Adipose tissue (tissue), 3 donors: ENCODE measurements around the gene ZNF576. TPM values are rescaled to one million over a fixed set of nuclear protein-coding genes. Genes with fewer than 3 reads are reported as not detected.
"Not testable (repeated sequence)": the region's sequence is repeated elsewhere in the genome, so short reads cannot be mapped to it uniquely, and the experiment has no call there.

Experiments used
- H3K27ac ChIP-seq: one replicate; pipeline ENCODE4 v1.5.1; 2013; ENCODE audit warnings: low read depth, low read length
- WGBS, 3 donors: extraction: QIAGEN DNeasy Blood & Tissue Kit; methylation state at CpG; one replicate each; pipeline ENCODE4 v1.1.7; 2013; 5-methylcytosine and 5-hydroxymethylcytosine counted together
- polyA plus RNA-seq, 3 donors: library from polyadenylated mRNA; stranded (reverse); fragments of 200-250 nt; gene quantifications; one replicate each; pipeline ENCODE4 v1.2.3, GENCODE V29; 2013
- donor health status: healthy with polysubstance abuse.
- donor health status: Bipolar disorder and iron deficiency.
- donor health status: healthy.

Gene ZNF576
- polyA plus RNA-seq, 3 donors = 10.4 to 15.4 (median 12.3) TPM

DNA sequence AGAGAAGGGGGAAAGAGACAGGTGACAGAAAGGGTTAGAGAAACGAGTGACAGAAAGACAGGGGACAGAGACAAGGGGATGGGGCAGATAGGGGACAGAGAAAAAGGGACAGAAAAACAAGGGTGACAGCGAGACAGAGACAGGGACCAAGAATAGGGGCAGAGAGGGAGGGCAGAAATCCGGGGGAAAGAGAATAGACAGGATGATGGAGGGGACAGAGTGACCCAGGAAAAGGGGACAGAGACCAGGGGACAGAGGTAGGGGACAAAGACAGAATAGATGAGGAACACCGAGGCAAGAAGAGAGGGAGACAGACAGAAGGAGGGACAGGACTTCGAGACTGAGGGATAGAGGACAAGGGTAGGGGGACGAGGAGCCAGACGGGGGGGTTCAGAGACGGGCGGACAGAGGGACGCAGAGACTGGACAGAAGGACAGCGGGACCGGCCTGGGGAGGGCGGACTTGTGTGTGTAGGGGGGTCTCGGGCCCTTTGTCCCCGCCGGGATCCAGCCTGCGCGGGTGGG is 42.7 kb downstream of the ZNF576 start:
- no peak overlapping the region for H3K27ac ChIP-seq
- 7 to 17% (median 16%) methylated on average over 16 to 18 of the region's 18 CpGs for WGBS, 3 donors

- 1 to 2% (median 2%) methylated on average over 47 to 104 of the region's 110 CpGs for WGBS, 3 donors
- H3K27ac ChIP-seq = no peak within 1 kb of the TSS
These were observed 43.4 kb downstream of the ZNF576 start, which contains the start of gene CADM4 for GRCh38 chr19:43639519-43640423. CADM4 (minus strand) TSS chr19:43639850; CDS start chr19:43639790, 60 bp downstream.

GRCh38 chr19:43640424-43640757 is 44.0 kb downstream of the ZNF576 start:
- 7 to 13% (median 11%) methylated on average over 8 to 9 of the region's 9 CpGs for WGBS, 3 donors
- H3K27ac ChIP-seq = no peak overlapping the region

DNA sequence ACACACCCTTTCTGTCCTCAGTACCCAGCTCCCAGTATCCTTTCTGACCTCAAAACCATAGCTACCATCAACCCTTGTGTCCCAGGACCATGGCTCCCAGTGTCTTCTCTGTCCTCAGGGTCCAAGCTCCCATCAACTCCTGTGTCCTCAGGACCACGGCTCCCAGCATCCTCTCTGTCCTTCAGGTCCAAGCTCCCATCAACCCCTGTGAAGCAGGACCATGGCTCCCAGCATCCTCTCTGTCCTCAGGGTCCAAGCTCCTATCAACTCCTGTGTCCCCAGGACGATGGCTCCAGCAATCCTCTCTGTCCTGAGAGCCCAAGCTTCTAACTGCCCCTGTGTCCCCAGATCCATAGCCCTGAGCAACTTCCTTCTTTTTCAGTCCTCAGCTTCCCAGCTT is 44.9 kb downstream of the ZNF576 start:
- 73 to 79% (median 77%) methylated on average over 2 of the region's 2 CpGs for WGBS, 3 donors
- no peak overlapping the region for H3K27ac ChIP-seq

DNA sequence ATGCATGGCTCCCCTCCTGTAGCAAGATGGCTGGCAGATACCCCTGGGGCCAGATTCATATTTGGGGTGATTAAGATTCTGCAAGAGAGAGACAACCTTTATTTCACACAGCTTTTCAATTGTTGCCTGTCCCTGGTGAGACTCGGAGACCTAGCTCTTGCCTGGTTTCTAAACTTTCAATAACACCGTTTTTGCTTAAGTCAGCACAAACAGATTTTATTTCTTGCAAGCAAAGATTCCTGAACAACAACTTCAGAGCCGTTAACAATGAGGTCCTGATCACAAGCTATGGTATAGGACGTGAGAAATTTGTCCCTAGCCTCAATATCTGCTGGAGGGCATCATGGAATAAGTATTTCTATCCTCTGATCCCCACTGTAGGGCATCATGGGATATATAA is 46.1 kb downstream of the ZNF576 start:
- no peak overlapping the region for H3K27ac ChIP-seq
- WGBS, 3 donors = 74 to 82% (median 79%) methylated on average over 4 of the region's 4 CpGs

DNA sequence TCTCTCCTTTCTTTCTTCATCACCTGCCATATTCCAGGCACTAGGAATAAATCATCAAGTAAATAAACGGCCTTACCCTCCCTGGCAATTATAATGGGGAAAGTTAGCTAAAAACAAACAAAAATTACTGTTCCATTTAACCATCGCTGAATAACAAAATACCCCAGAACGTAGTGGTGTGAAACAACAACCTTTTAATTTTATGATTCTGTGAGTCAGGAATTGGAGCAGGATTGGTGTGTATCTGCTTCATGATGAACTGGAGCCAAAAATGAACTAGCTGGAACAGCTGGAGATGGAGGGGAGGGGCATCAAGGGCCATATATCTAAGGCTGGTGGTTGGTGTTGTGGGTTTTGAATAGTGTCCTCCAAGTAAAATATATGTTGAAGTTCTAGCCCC is 46.9 kb downstream of the ZNF576 start:
- H3K27ac ChIP-seq = no peak overlapping the region
- 62 to 74% (median 66%) methylated on average over 3 of the region's 3 CpGs for WGBS, 3 donors

DNA sequence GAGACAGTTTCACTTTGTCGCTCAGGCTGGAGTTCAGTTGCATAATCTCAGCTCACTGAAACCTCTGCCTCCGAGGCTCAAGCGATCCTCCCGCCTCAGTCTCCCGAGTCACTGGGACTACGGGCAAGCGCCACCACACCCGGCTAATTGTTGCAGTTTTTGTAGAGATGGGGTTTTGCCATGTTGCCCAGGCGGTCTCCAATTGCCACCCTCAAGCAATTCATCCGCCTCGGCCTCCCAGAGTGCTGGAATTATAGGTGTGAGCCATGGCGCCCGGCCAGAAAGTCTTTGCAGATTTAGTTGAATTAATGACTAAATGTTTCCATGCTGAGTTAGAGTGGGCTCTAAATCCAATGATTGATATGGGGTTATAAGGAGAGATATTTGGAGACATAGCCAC is 47.8 kb downstream of the ZNF576 start:
- 75 to 87% (median 78%) methylated on average over 13 of the region's 13 CpGs for WGBS, 3 donors
- H3K27ac ChIP-seq = no peak overlapping the region

GRCh38 chr19:43648633-43649032 is 52.2 kb downstream of the ZNF576 start:
- WGBS, 3 donors = 97 to 99% (median 98%) methylated on average over 6 of the region's 6 CpGs
- no peak overlapping the region for H3K27ac ChIP-seq

DNA sequence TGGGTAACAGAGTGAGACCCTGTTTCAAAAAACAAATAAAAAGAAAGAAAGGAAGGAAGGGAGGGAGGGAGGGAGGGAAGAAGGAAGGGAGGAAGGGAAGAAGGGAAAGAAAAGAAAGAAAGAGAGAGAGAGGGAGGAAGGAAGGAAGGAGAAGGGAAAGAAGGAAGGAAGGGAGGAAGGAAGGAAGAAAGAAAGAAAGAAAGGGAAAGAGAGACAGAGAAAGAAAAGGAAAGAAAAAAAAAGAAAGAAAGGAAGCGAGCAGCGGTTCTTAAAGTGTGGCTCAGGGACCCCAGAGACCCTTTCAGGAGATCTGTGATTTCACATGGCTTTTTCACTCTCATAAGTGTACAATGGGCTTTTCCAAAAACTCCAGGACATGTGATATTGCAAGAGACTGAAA is 53.1 kb downstream of the ZNF576 start:
- 76 to 84% (median 84%) methylated on average over 2 of the region's 2 CpGs for whole genome bisulfite sequencing, 3 donors

DNA sequence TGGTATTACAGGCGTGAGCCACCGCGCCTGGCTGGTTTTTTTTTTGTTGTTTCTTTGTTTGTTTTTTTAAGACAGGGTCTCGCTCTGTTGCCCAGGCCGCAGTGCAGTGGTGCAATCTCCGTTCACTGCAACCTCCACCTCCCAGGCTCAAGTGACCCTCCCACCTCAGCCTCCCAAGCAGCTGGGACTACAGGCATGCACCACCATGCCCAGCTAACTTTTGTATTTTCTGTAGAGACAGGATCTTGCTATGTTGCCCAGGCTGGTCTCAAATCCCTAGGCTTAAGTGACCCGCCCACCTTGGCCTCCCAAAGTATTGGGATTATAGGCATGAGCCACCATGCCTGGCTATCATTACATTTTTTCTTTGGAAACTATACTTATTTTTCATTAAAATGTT is 53.9 kb downstream of the ZNF576 start:
- WGBS, 3 donors = 96 to 97% (median 96%) methylated on average over 6 to 7 of the region's 7 CpGs
- not testable (repeated sequence) for H3K27ac ChIP-seq

More for the DNA sequence above, 53.1 kb downstream of the ZNF576 start:
- no peak overlapping the region for H3K27ac ChIP-seq

Other genes starting within 250 kb of the ZNF576 start
- 10 to 100 TPM in 1 of 3 donors, 1 to 10 TPM in 1, under 1 TPM in 1; 0.14 to 13.0 (median 7.3) TPM for gene CD177, start 242.9 kb upstream of the ZNF576 start, polyA plus RNA-seq
- under 1 TPM in 1 of 3 donors, not detected in 2; 0.06 TPM for gene TEX101, start 181.7 kb upstream of the ZNF576 start, polyA plus RNA-seq
- 1 to 10 TPM in 2 of 3 donors, under 1 TPM in 1; 0.67 to 7.3 (median 1.0) TPM for gene LYPD3, start 131.0 kb upstream of the ZNF576 start, polyA plus RNA-seq
- 1 to 10 TPM; 4.6 to 9.7 (median 9.6) TPM for gene PHLDB3, start 91.8 kb upstream of the ZNF576 start, polyA plus RNA-seq
- gene ETHE1, start 69.4 kb upstream of the ZNF576 start, polyA plus RNA-seq = 10 to 100 TPM; 43.0 to 60.7 (median 50.5) TPM
- gene ZNF575, start 63.4 kb upstream of the ZNF576 start, polyA plus RNA-seq = 1 to 10 TPM in 1 of 3 donors, under 1 TPM in 2; 0.53 to 1.8 (median 0.95) TPM
- 10 to 100 TPM; 13.6 to 18.6 (median 14.2) TPM for gene XRCC1, start 21.1 kb upstream of the ZNF576 start, polyA plus RNA-seq
- gene PINLYP, start 20.8 kb upstream of the ZNF576 start, polyA plus RNA-seq = 10 to 100 TPM in 1 of 3 donors, 1 to 10 TPM in 2; 2.7 to 22.4 (median 9.6) TPM
- 1 to 10 TPM; 2.5 to 4.3 (median 3.4) TPM for gene IRGQ, start 461 bp upstream of the ZNF576 start, polyA plus RNA-seq
- gene SRRM5, start 15.5 kb downstream of the ZNF576 start, polyA plus RNA-seq = under 1 TPM; 0.20 to 0.79 (median 0.22) TPM
- gene ZNF428, start 23.0 kb downstream of the ZNF576 start, polyA plus RNA-seq = 10 to 100 TPM; 19.9 to 28.6 (median 25.5) TPM
- gene CADM4, start 43.3 kb downstream of the ZNF576 start, polyA plus RNA-seq = 1 to 10 TPM; 1.9 to 7.1 (median 4.2) TPM
- 10 to 100 TPM in 2 of 3 donors, 1 to 10 TPM in 1; 5.0 to 88.4 (median 35.5) TPM for gene PLAUR, start 73.6 kb downstream of the ZNF576 start, polyA plus RNA-seq
- not detected for gene IRGC, start 119.5 kb downstream of the ZNF576 start, polyA plus RNA-seq
- gene SMG9, start 158.4 kb downstream of the ZNF576 start, polyA plus RNA-seq = 10 to 100 TPM in 2 of 3 donors, 1 to 10 TPM in 1; 6.9 to 16.0 (median 10.5) TPM
- gene KCNN4, start 184.4 kb downstream of the ZNF576 start, polyA plus RNA-seq = 1 to 10 TPM in 2 of 3 donors, under 1 TPM in 1; 0.55 to 3.4 (median 2.4) TPM
- gene LYPD5, start 205.9 kb downstream of the ZNF576 start, polyA plus RNA-seq = 1 to 10 TPM in 1 of 3 donors, under 1 TPM in 2; 0.09 to 1.9 (median 0.22) TPM
- 1 to 10 TPM; 1.3 to 2.2 (median 1.6) TPM for gene ZNF283, start 230.7 kb downstream of the ZNF576 start, polyA plus RNA-seq